H1 (cell line): ENCODE data around the gene SLC7A8. TPM values are rescaled to one million over a fixed set of nuclear protein-coding genes. Genes with fewer than 3 reads are reported as not detected.
A peak's percentile ranks its signal among the peaks of the same experiment; 100 is the strongest.

Experiments used
- CTCF ChIA-PET: fragments of 300-600 bp; sonication (Branson Sonifier 250); formaldehyde crosslinking; loops from one replicate; lab custom pipeline; 2021; ENCODE audit not compliant: partially characterized antibody; lab: Charles Lee
- POLR2A ChIA-PET: fragments of 300-600 bp; sonication (Branson Sonifier 250); formaldehyde crosslinking; loops from one replicate; lab custom pipeline; 2021; ENCODE audit warnings: inconsistent platforms; ENCODE audit not compliant: partially characterized antibody; lab: Charles Lee
- DNase-seq, 2 experiments: peaks; one replicate each; pipeline versions ENCODE4 v3.0.0 to v3.0.0-alpha.2; 2010 to 2022; ENCODE audit warnings: low spot score in 2 of 2, low read depth in 1 of 2, mixed read lengths in 1 of 2
- FAIRE-seq: peaks from 2 replicates; lab custom pipeline; 2011; peaks lifted over from hg19 to GRCh38; lab: Jason Lieb, UNC
- H2AFZ ChIP-seq: 2 replicates; pipeline ENCODE4 v1.8.1; 2012; ENCODE audit warnings: low read length, inconsistent platforms
- H2AK5ac ChIP-seq: 2 replicates; pipeline ENCODE4 v1.6.1; 2013; ENCODE audit warnings: low read depth, low read length
- H2BK120ac ChIP-seq: replicated peaks from 2 replicates; pipeline ENCODE3; 2013; ENCODE audit warnings: low read depth, low read length, inconsistent platforms
- H2BK12ac ChIP-seq: 2 replicates; pipeline ENCODE4 v1.6.1; 2013; ENCODE audit warnings: low read depth, low read length
- H2BK15ac ChIP-seq: 2 replicates; pipeline ENCODE4 v1.6.1; 2013; ENCODE audit warnings: low read length
- H2BK20ac ChIP-seq: 2 replicates; pipeline ENCODE4 v1.6.1; 2013; ENCODE audit warnings: low read length
- H2BK5ac ChIP-seq: 2 replicates; pipeline ENCODE4 v1.6.1; 2013; ENCODE audit warnings: low read depth, low read length
- H3K14ac ChIP-seq: 2 replicates; pipeline ENCODE4 v1.6.1; 2013; ENCODE audit warnings: inconsistent platforms; ENCODE audit not compliant: insufficient read length
- H3K18ac ChIP-seq: 2 replicates; pipeline ENCODE4 v1.6.1; 2013; ENCODE audit warnings: low read length; ENCODE audit errors: extremely low read depth
- H3K23ac ChIP-seq: 2 replicates; pipeline ENCODE4 v1.6.1; 2013; ENCODE audit warnings: inconsistent platforms; ENCODE audit not compliant: insufficient read length
- H3K23me2 ChIP-seq: 2 replicates; pipeline ENCODE4 v1.6.1; 2013; ENCODE audit warnings: low read depth, low read length
- H3K27ac ChIP-seq: 2 replicates; pipeline ENCODE4 v1.6.1; 2011; ENCODE audit warnings: low read depth, low read length, inconsistent platforms
- H3K27me3 ChIP-seq, 4 experiments: replicated peaks in 1 of 4; 1 replicate in 1 of 4; 2 replicates in 3 of 4; pipeline versions ENCODE4 v1.6.1 to v1.8.1; 2011 to 2013; ENCODE audit warnings: low read length in 3 of 4, mild to moderate bottlenecking in 3 of 4, inconsistent platforms in 2 of 4, mixed read lengths in 2 of 4, moderate library complexity in 1 of 4; ENCODE audit not compliant: control insufficient read depth in 3 of 4, insufficient read depth in 3 of 4; ENCODE audit errors: extremely low read depth in 1 of 4
- H3K36me3 ChIP-seq, 4 experiments: 2 replicates each; pipeline versions ENCODE4 v1.6.1 to v1.8.1; 2011 to 2013; ENCODE audit warnings: mild to moderate bottlenecking in 4 of 4, low read length in 3 of 4, moderate library complexity in 2 of 4, control low read depth in 1 of 4, inconsistent platforms in 1 of 4; ENCODE audit not compliant: insufficient read depth in 4 of 4, control insufficient read depth in 2 of 4
- H3K4ac ChIP-seq: replicated peaks from 2 replicates; pipeline ENCODE3; 2013; ENCODE audit warnings: low read length, low read depth, mixed read lengths, inconsistent platforms; ENCODE audit not compliant: insufficient read length
- H3K4me1 ChIP-seq, 4 experiments: replicated peaks in 1 of 4; 1 replicate in 1 of 4; 2 replicates in 3 of 4; pipeline versions ENCODE4 v1.6.1 to v1.8.1; 2011 to 2013; ENCODE audit warnings: low read length in 3 of 4, inconsistent platforms in 2 of 4, mixed read lengths in 1 of 4; ENCODE audit not compliant: insufficient read depth in 4 of 4, control insufficient read depth in 3 of 4
- H3K4me2 ChIP-seq, 2 experiments: 2 replicates each; pipeline versions ENCODE4 v1.6.1 to v1.8.1; 2011 to 2013; ENCODE audit warnings: low read depth in 2 of 2, low read length in 2 of 2, control low read depth in 1 of 2, inconsistent platforms in 1 of 2, mild to moderate bottlenecking in 1 of 2; ENCODE audit not compliant: insufficient read depth in 1 of 2
- H3K4me3 ChIP-seq, 4 experiments: fragments of 200-600, 300-600 bp in 1 of 4; sonication (generic), shearing (Covaris generic), sonication (Bioruptor Twin) in 1 of 4; 2 replicates each; pipeline versions ENCODE4 v1.5.1 to v1.8.1; 2011 to 2016; ENCODE audit warnings: low read length in 4 of 4, low read depth in 3 of 4, control low read depth in 2 of 4, inconsistent platforms in 2 of 4, mild to moderate bottlenecking in 2 of 4, mixed read lengths in 1 of 4, moderate library complexity in 1 of 4; ENCODE audit not compliant: insufficient read depth in 2 of 4; ENCODE audit errors: extremely low read depth in 1 of 4
- H3K56ac ChIP-seq: replicated peaks from 2 replicates; pipeline ENCODE3; 2013; ENCODE audit warnings: low read depth, mild to moderate bottlenecking, mixed read lengths, low read length, inconsistent platforms; ENCODE audit not compliant: insufficient read length
- H3K79me1 ChIP-seq: 2 replicates; pipeline ENCODE4 v1.6.1; 2013; ENCODE audit warnings: low read depth, low read length, control low read depth
- H3K79me2 ChIP-seq, 2 experiments: 2 replicates each; pipeline versions ENCODE4 v1.6.1 to v1.8.1; 2012 to 2013; ENCODE audit warnings: low read length in 2 of 2, mild to moderate bottlenecking in 2 of 2, inconsistent platforms in 1 of 2; ENCODE audit not compliant: insufficient read depth in 2 of 2, control insufficient read depth in 1 of 2
- H3K9ac ChIP-seq, 4 experiments: replicated peaks in 1 of 4; 1 replicate in 1 of 4; 2 replicates in 3 of 4; pipeline versions ENCODE4 v1.6.1 to v1.8.1; 2011 to 2013; ENCODE audit warnings: low read depth in 3 of 4, low read length in 3 of 4, control low read depth in 2 of 4, mild to moderate bottlenecking in 2 of 4, moderate library complexity in 2 of 4, inconsistent platforms in 1 of 4; ENCODE audit errors: extremely low read depth in 1 of 4
- H3K9me3 ChIP-seq, 2 experiments: 2 replicates each; pipeline versions ENCODE4 v1.6.1 to v1.8.1; 2012 to 2013; ENCODE audit warnings: mild to moderate bottlenecking in 2 of 2, moderate library complexity in 2 of 2, control low read depth in 1 of 2, inconsistent platforms in 1 of 2, low read depth in 1 of 2, low read length in 1 of 2, mixed read lengths in 1 of 2; ENCODE audit not compliant: insufficient read depth in 2 of 2
- H4K20me1 ChIP-seq, 2 experiments: replicated peaks in 1 of 2; 2 replicates each; pipeline versions ENCODE3 to v1.8.1; 2011 to 2013; ENCODE audit warnings: inconsistent platforms in 2 of 2, low read length in 2 of 2, mild to moderate bottlenecking in 1 of 2; ENCODE audit not compliant: insufficient read depth in 2 of 2, control insufficient read depth in 1 of 2
- H4K5ac ChIP-seq: 2 replicates; pipeline ENCODE4 v1.6.1; 2013; ENCODE audit warnings: low read length, low read depth, mixed read lengths, inconsistent platforms; ENCODE audit not compliant: insufficient read length
- H4K8ac ChIP-seq: 2 replicates; pipeline ENCODE4 v1.8.0; 2013; ENCODE audit warnings: mild to moderate bottlenecking, moderate library complexity, low read length, inconsistent platforms; ENCODE audit not compliant: insufficient read depth; ENCODE audit errors: extremely low read depth
- H4K91ac ChIP-seq: replicated peaks from 2 replicates; pipeline ENCODE3; 2013; ENCODE audit warnings: low read length, mixed read lengths, inconsistent platforms; ENCODE audit not compliant: insufficient read length
- CBX5 ChIP-seq: fragments of 300-800, 300-1000 bp; sonication (generic); IDR thresholded peaks from 2 replicates; pipeline ENCODE4 v1.7.1; 2016; ENCODE audit warnings: antibody characterized with exemption, low read length, low read depth
- CTBP2 ChIP-seq: IDR thresholded peaks from 2 replicates; pipeline ENCODE4 v1.7.0; 2011; ENCODE audit warnings: borderline replicate concordance, mild to moderate bottlenecking, moderate library complexity, mixed read lengths, low read length; ENCODE audit not compliant: insufficient read depth, insufficient read length
- EGR1 ChIP-seq: IDR thresholded peaks from 2 replicates; pipeline ENCODE4 v1.6.1; 2011; ENCODE audit warnings: low read depth, low read length, borderline replicate concordance
- KDM1A ChIP-seq: fragments of 200-600, 300-600 bp; sonication (generic); IDR thresholded peaks from 2 replicates; pipeline ENCODE4 v1.7.1; 2016; ENCODE audit warnings: mild to moderate bottlenecking, low read length, borderline replicate concordance
- TAF1 ChIP-seq: IDR thresholded peaks from 2 replicates; pipeline ENCODE4 v1.6.1; 2011; ENCODE audit warnings: mild to moderate bottlenecking, low read depth, low read length
- TAF7 ChIP-seq: optimal IDR thresholded peaks from 2 replicates; pipeline ENCODE3; 2011; ENCODE audit warnings: low read depth, mild to moderate bottlenecking, inconsistent platforms, low read length, moderate library complexity, borderline replicate concordance
- YY1 ChIP-seq: IDR thresholded peaks from 2 replicates; pipeline ENCODE4 v1.6.1; 2011; ENCODE audit warnings: low read depth, mild to moderate bottlenecking, low read length
- ZNF274 ChIP-seq: IDR thresholded peaks from 2 replicates; pipeline ENCODE4 v1.7.0; 2012; ENCODE audit warnings: low read length, borderline replicate concordance; ENCODE audit errors: extremely low read depth
- WGBS, 2 experiments: shearing (Covaris generic) in 1 of 2; methylation state at CpG; one replicate each; pipeline versions ENCODE4 v1.1.6 to v1.1.7; 2013 to 2015; ENCODE audit warnings: low lambda C conversion rate in 2 of 2, mixed read lengths in 2 of 2, inconsistent platforms in 1 of 2, low coverage in 1 of 2, missing lambda C conversion rate in 1 of 2; ENCODE audit not compliant: insufficient replicate concordance in 2 of 2, insufficient coverage in 1 of 2, insufficient read length in 1 of 2; ENCODE audit errors: extremely low coverage in 1 of 2, missing lambda C conversion rate in 1 of 2; 5-methylcytosine and 5-hydroxymethylcytosine counted together
- polyA plus RNA-seq, 7 experiments: library from polyadenylated mRNA; depleted of rRNA in 3 of 7; stranded (reverse) in 5 of 7; unstranded in 2 of 7; fragments of >200 nt in 5 of 7; fragments of 200-250 nt in 2 of 7; gene quantifications; 1 replicate in 5 of 7; 2 replicates in 1 of 7; 4 replicates in 1 of 7; pipeline versions ENCODE4 v1.2.1 to v1.2.3, GENCODE V29; 2011 to 2013; ENCODE audit warnings: missing spikeins in 2 of 7, mixed read lengths in 2 of 7
- total RNA-seq: library from RNA; stranded (reverse); fragmentation: NEBNext Ultra II Directional; extraction: Animal tissue kit (Norgen Biotek cat#: 25700); gene quantifications from 2 replicates; pipeline ENCODE4 v1.2.1, GENCODE V29; 2021

Gene SLC7A8
- total and polyA plus RNA-seq, 2 of the 8 experiments (the other 6 are each of a cell fraction or from before 2014, with no cell fraction given) = 182 to 204 TPM

- H3K79me2 ChIP-seq = no peaks in the 10 kb centered on the region
- FAIRE-seq (no peak), DNase-seq (no peak)
- no peaks in the 10 kb centered on the region; a peak in 1 of 4 replicates for H3K9me3 ChIP-seq
- 70% methylated on average over 6 of the region's 6 CpGs; no CpG with 5 or more reads in 1 of the 2 experiments for whole genome bisulfite sequencing, 2 experiments
- H3K4ac ChIP-seq = no peak overlapping the region
- no peak overlapping the region for H2BK5ac ChIP-seq
- no peak overlapping the region for H3K9ac ChIP-seq
- H4K8ac ChIP-seq = no peak overlapping the region
- POLR2A ChIA-PET = interaction anchor here (0.8 to 2.1 kb wide), 10 partner anchors 8 to 68 kb away, joined by 3 to 13 read pairs (median 4); partner anchors contain the start of genes ACIN1, C14orf119 and SLC7A8
- TF ChIP-seq CTBP2 = no peak
- no peak for TF ChIP-seq ZNF274
- no peak for TF ChIP-seq EGR1
- TF ChIP-seq TAF1 = no peak
- no peak for TF ChIP-seq CBX5
- no peak for TF ChIP-seq YY1
- no peak for TF ChIP-seq KDM1A
- no peak for TF ChIP-seq TAF7
- H2BK120ac ChIP-seq = no peak overlapping the region
- no peaks in the 10 kb centered on the region for H3K36me3 ChIP-seq
- H3K23ac ChIP-seq = no peak overlapping the region
- no peak overlapping the region for H2BK12ac ChIP-seq
- H3K23me2 ChIP-seq = no peaks in the 10 kb centered on the region
- H2BK15ac ChIP-seq = no peak overlapping the region
- H3K14ac ChIP-seq = no peak overlapping the region
- H4K5ac ChIP-seq = no peak overlapping the region
- H3K4me2 ChIP-seq = 0 out of 4 replicates have a peak overlapping the region, but pooled peaks of 1 of the 2 experiments have one; percentile 21
- no peak overlapping the region for H2BK20ac ChIP-seq
- H4K20me1 ChIP-seq = no peaks in the 10 kb centered on the region
- H3K56ac ChIP-seq = no peak overlapping the region
- H3K79me1 ChIP-seq = no peaks in the 10 kb centered on the region
- H2AK5ac ChIP-seq = no peak overlapping the region
- no peak overlapping the region for H3K4me3 ChIP-seq
- H2AFZ ChIP-seq = no peak overlapping the region
- H4K91ac ChIP-seq = no peak overlapping the region
- peaks cover 0 to 11% (median 5%) of the 10 kb centered on the region in 4 experiments; a peak in 5 of 7 replicates for H3K4me1 ChIP-seq
- CTCF ChIA-PET = interaction anchor here (0.6 to 11.8 kb wide), 51 partner anchors 8 to 315 kb away, joined by 3 to 290 read pairs (median 5); partner anchors contain the start of genes ACIN1, BCL2L2, C14orf119 and HOMEZ
- H3K27me3 ChIP-seq = no peaks in the 10 kb centered on the region
- H3K18ac ChIP-seq = no peak overlapping the region
- no peak overlapping the region for H3K27ac ChIP-seq
Measured at GRCh38 chr14:23121361-23121771, 62.1 kb downstream of the SLC7A8 start.
